K562 (cell line): ENCODE data around the gene TMEM38B. TPM values are rescaled to one million over a fixed set of nuclear protein-coding genes. Genes with fewer than 3 reads are reported as not detected.

Experiments used
- DLX4 ChIP-seq: fragments of 250-450 bp; sonication (Bioruptor Pico); IDR thresholded peaks from 2 replicates; pipeline ENCODE4 v1.6.1; 2021; ENCODE audit warnings: mild to moderate bottlenecking
- DPF2 ChIP-seq: fragments of 450-650 bp; IDR thresholded peaks from 2 replicates; pipeline ENCODE4 v1.6.1; 2016
- E2F8 ChIP-seq: fragments of 450-650 bp; IDR thresholded peaks from 2 replicates; pipeline ENCODE4 v1.7.1; 2018; ENCODE audit warnings: mild to moderate bottlenecking, low read depth; ENCODE audit not compliant: partially characterized antibody
- ETS1 ChIP-seq: conservative IDR thresholded peaks from 2 replicates; pipeline ENCODE4 v1.6.1; 2011; ENCODE audit warnings: low read depth, mild to moderate bottlenecking, low read length; ENCODE audit not compliant: control insufficient read depth
- MGA ChIP-seq: fragments of 450-650 bp; IDR thresholded peaks from 2 replicates; pipeline ENCODE4 v1.6.1; 2016; ENCODE audit warnings: mild to moderate bottlenecking, moderate library complexity
- MTA1 ChIP-seq: fragments of 450-650 bp; IDR thresholded peaks from 2 replicates; pipeline ENCODE4 v1.6.1; 2017; ENCODE audit warnings: borderline replicate concordance
- POLR2G ChIP-seq: fragments of 200-400 bp; formaldehyde crosslinking; IDR thresholded peaks from 2 replicates; pipeline ENCODE4 v1.6.1; 2017; ENCODE audit warnings: low read depth, mild to moderate bottlenecking, antibody characterized with exemption, low read length, moderate library complexity
- THRAP3 ChIP-seq: fragments of 450-650 bp; IDR thresholded peaks from 2 replicates; pipeline ENCODE4 v1.6.1; 2016; ENCODE audit warnings: mild to moderate bottlenecking, inconsistent platforms, borderline replicate concordance
- polyA plus RNA-seq, 8 experiments: library from polyadenylated mRNA; depleted of rRNA in 4 of 8; stranded (reverse) in 5 of 8; unstranded in 3 of 8; fragments of >200 nt; fragmentation: Nextera tagmentation in 2 of 8; fragmentation: Illumina TruSeq in 1 of 8; extraction: Ambion mirVana in 2 of 8; extraction: Trizol in 1 of 8; gene quantifications; 2 replicates each; pipeline versions ENCODE4 v1.2.1 to v1.2.3, GENCODE V29; 2011 to 2014; ENCODE audit warnings: inconsistent platforms in 1 of 8, missing spikeins in 1 of 8
- total RNA-seq, 7 experiments: library from RNA; depleted of rRNA in 6 of 7; stranded (reverse); fragments of >200 nt in 6 of 7; fragmentation: Illumina TruSeq in 2 of 7; extraction: Trizol in 2 of 7; gene quantifications; 2 replicates each; pipeline versions ENCODE4 v1.2.1 to v1.2.3, GENCODE V29; 2011 to 2021; ENCODE audit warnings: low replicate concordance in 1 of 7

TMEM38B gene
- total and polyA plus RNA-seq, 9 of the 15 experiments (the other 6 are each of a cell fraction or from before 2014, with no cell fraction given), result 26.0 to 57.5 (median 38.5) TPM

- TF ChIP-seq MGA, result peak; percentile 91
- TF ChIP-seq POLR2G, result peak; percentile 67
- TF ChIP-seq ETS1, result peak; percentile 49; the same call in 1 of the 2 replicates
- TF ChIP-seq MTA1, result no peak
- TF ChIP-seq THRAP3, result no peak
- TF ChIP-seq DPF2, result 0 out of 2 replicates have a peak, but pooled peaks have one; percentile 52
- no peak for TF ChIP-seq E2F8
- TF ChIP-seq DLX4, result no peak
These were observed 674 bp downstream of the TMEM38B start (continued) for GRCh38 chr9:105694848-105695581.
